Fibroblast of villous mesenchyme (primary cell): Measurements from ENCODE around the gene NR2F1-AS1. TPM values are rescaled to one million over a fixed set of nuclear protein-coding genes. Genes with fewer than 3 reads are reported as not detected.

ENCODE experiments used
- DNase-seq: peaks from one replicate; pipeline ENCODE4 v3.0.0-alpha.2; 2010; ENCODE audit warnings: low read depth
- H3K4me3 ChIP-seq: 2 replicates; pipeline ENCODE4 v1.5.1; 2011; ENCODE audit warnings: low read depth, mild to moderate bottlenecking, low read length
- CTCF ChIP-seq: IDR thresholded peaks from 2 replicates; pipeline ENCODE4 v1.5.1; 2012; ENCODE audit warnings: low read depth, mild to moderate bottlenecking, low read length; ENCODE audit not compliant: insufficient read depth
- total RNA-seq: library from RNA; depleted of rRNA; stranded (reverse); fragments of >200 nt; gene quantifications from 2 replicates; pipeline ENCODE4 v1.2.3, GENCODE V29; 2012

NR2F1-AS1 gene
- total RNA-seq, 1 donor, result 27.6 TPM

- DNase-seq, result no peak
- peak overlapping the region; percentile 14 for H3K4me3 ChIP-seq
- TF ChIP-seq CTCF, result no peak
Observed at GRCh38 chr5:93599001-93599379, 18.0 kb upstream of the NR2F1-AS1 start.

GRCh38 chr5:93598091-93599000 is 17.3 kb upstream of the NR2F1-AS1 start:
- H3K4me3 ChIP-seq, result peak overlapping the region; percentile 32
- no peak for TF ChIP-seq CTCF
- no peak for DNase-seq

GRCh38 chr5:93596676-93597490 is 15.9 kb upstream of the NR2F1-AS1 start:
- TF ChIP-seq CTCF, result no peak
- H3K4me3 ChIP-seq, result no peak overlapping the region
- no peak for DNase-seq

- no peak overlapping the region for H3K4me3 ChIP-seq
- DNase-seq, result no peak
- no peak for TF ChIP-seq CTCF
Observed at GRCh38 chr5:93596310-93596675, 15.3 kb upstream of the NR2F1-AS1 start.

GRCh38 chr5:93595420-93596147 is 14.6 kb upstream of the NR2F1-AS1 start:
- H3K4me3 ChIP-seq, result no peak overlapping the region
- no peak for TF ChIP-seq CTCF
- no peak for DNase-seq

GRCh38 chr5:93594591-93595419 is 13.8 kb upstream of the NR2F1-AS1 start:
- no peak for TF ChIP-seq CTCF
- no peak for DNase-seq
- H3K4me3 ChIP-seq, result no peak overlapping the region
